Stimulated activated CD4-positive, alpha-beta T cell treated with anti-CD3 and anti-CD28 coated beads, Interleukin-2, amount 100 ng/mL, for 4 hours (primary cell): ENCODE results near the gene WDR45B.

Experiments used
- DNase-seq: peaks from one replicate; pipeline ENCODE4 v3.0.0-alpha.2; 2020; ENCODE audit warnings: low read depth

Gene WDR45B

GRCh38 chr17:82677353-82677925 is 29.2 kb upstream of the WDR45B start:
- no peak for DNase-seq

- no peak for DNase-seq
Measured at GRCh38 chr17:82675476-82676245, 27.4 kb upstream of the WDR45B start.

GRCh38 chr17:82674656-82675475 is 26.6 kb upstream of the WDR45B start:
- no peak for DNase-seq

GRCh38 chr17:82670661-82671450 is 22.6 kb upstream of the WDR45B start:
- no peak for DNase-seq

GRCh38 chr17:82668631-82669099 is 20.4 kb upstream of the WDR45B start:
- DNase-seq = no peak

GRCh38 chr17:82668024-82668630 is 19.9 kb upstream of the WDR45B start:
- no peak for DNase-seq

- DNase-seq = no peak
Measured at GRCh38 chr17:82667668-82668000, 19.4 kb upstream of the WDR45B start.

GRCh38 chr17:82666931-82667667 is 18.9 kb upstream of the WDR45B start:
- DNase-seq = no peak

- DNase-seq = no peak
Measured at GRCh38 chr17:82665891-82666290, 17.6 kb upstream of the WDR45B start.

- no peak for DNase-seq
Measured at GRCh38 chr17:82665217-82665616, 17.0 kb upstream of the WDR45B start.

GRCh38 chr17:82664701-82665182 is 16.5 kb upstream of the WDR45B start:
- no peak for DNase-seq

- no peak for DNase-seq
Measured at GRCh38 chr17:82664276-82664575, 16.0 kb upstream of the WDR45B start.

GRCh38 chr17:82663381-82664275 is 15.4 kb upstream of the WDR45B start:
- DNase-seq = no peak

- DNase-seq = no peak
Measured at GRCh38 chr17:82662711-82663261, 14.5 kb upstream of the WDR45B start.

- no peak for DNase-seq
Measured at GRCh38 chr17:82661717-82662683, 13.8 kb upstream of the WDR45B start.

GRCh38 chr17:82659886-82660285 is 11.6 kb upstream of the WDR45B start:
- DNase-seq = no peak

- DNase-seq = no peak
Measured at GRCh38 chr17:82658796-82659452, 10.7 kb upstream of the WDR45B start.

- DNase-seq = no peak
Measured at GRCh38 chr17:82658331-82658730, 10.1 kb upstream of the WDR45B start.
